Endothelial cell (in vitro differentiated cells): ENCODE results near the gene PIK3CA. TPM values are rescaled to one million over a fixed set of nuclear protein-coding genes. Genes with fewer than 3 reads are reported as not detected.
"Not testable (repeated sequence)": the region's sequence is repeated elsewhere in the genome, so short reads cannot be mapped to it uniquely, and the experiment has no call there.

ENCODE experiments used
- DNase-seq: peaks from one replicate; pipeline ENCODE4 v3.0.0; 2021; ENCODE audit warnings: low spot score
- H3K27ac Mint-ChIP-seq: one replicate; pipeline ENCODE4 v1.8.0; 2021; ENCODE audit warnings: mixed read lengths, inconsistent platforms; ENCODE audit not compliant: unreplicated experiment
- H3K27me3 Mint-ChIP-seq: one replicate; pipeline ENCODE4 v1.8.0; 2021; ENCODE audit warnings: mild to moderate bottlenecking, moderate library complexity, mixed read lengths, inconsistent platforms; ENCODE audit not compliant: unreplicated experiment
- H3K36me3 Mint-ChIP-seq: one replicate; pipeline ENCODE4 v1.8.0; 2021; ENCODE audit warnings: mild to moderate bottlenecking, low read depth, mixed read lengths, inconsistent platforms; ENCODE audit not compliant: unreplicated experiment
- H3K4me1 Mint-ChIP-seq: one replicate; pipeline ENCODE4 v1.8.0; 2021; ENCODE audit warnings: mild to moderate bottlenecking, mixed read lengths, inconsistent platforms; ENCODE audit not compliant: unreplicated experiment
- H3K4me3 Mint-ChIP-seq: one replicate; pipeline ENCODE4 v1.8.0; 2021; ENCODE audit warnings: mild to moderate bottlenecking, mixed read lengths, inconsistent platforms; ENCODE audit not compliant: unreplicated experiment
- H3K9me3 Mint-ChIP-seq: one replicate; pipeline ENCODE4 v1.8.0; 2021; ENCODE audit warnings: mixed read lengths, inconsistent platforms; ENCODE audit not compliant: unreplicated experiment
- total RNA-seq: library from RNA; stranded (reverse); fragmentation: NEBNext Ultra II Directional; extraction: Animal tissue kit (Norgen Biotek cat#: 25700); gene quantifications from one replicate; pipeline ENCODE4 v1.2.1, GENCODE V29; 2021; ENCODE audit not compliant: unreplicated experiment
- TF ChIP-seq, protein P1 (sequence below): fragments of 200-600 bp; sonication (generic); IDR thresholded peaks from one replicate; pipeline ENCODE4 v1.5.0; 2021; ENCODE audit warnings: antibody characterized with exemption; ENCODE audit not compliant: unreplicated experiment

The PIK3CA gene
- total RNA-seq, 1 donor from 2014 or later: 26.7 TPM

DNA sequence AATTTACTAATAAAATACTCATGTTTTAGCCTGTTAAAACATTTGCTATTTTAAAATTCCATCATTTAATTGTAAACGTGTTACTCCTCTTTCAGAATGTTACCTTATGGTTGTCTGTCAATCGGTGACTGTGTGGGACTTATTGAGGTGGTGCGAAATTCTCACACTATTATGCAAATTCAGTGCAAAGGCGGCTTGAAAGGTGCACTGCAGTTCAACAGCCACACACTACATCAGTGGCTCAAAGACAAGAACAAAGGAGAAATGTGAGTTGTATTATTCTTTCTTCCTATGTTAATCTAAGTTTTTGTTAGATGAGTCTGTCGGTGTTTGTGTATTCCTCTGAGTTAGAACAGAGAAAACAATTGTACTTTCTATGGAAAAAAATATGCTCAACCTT lies 81.0 kb downstream of the PIK3CA start:
- peaks cover 3% of the 10 kb centered on the region for H3K4me1 Mint-ChIP-seq
- TF ChIP-seq, protein P1, sequence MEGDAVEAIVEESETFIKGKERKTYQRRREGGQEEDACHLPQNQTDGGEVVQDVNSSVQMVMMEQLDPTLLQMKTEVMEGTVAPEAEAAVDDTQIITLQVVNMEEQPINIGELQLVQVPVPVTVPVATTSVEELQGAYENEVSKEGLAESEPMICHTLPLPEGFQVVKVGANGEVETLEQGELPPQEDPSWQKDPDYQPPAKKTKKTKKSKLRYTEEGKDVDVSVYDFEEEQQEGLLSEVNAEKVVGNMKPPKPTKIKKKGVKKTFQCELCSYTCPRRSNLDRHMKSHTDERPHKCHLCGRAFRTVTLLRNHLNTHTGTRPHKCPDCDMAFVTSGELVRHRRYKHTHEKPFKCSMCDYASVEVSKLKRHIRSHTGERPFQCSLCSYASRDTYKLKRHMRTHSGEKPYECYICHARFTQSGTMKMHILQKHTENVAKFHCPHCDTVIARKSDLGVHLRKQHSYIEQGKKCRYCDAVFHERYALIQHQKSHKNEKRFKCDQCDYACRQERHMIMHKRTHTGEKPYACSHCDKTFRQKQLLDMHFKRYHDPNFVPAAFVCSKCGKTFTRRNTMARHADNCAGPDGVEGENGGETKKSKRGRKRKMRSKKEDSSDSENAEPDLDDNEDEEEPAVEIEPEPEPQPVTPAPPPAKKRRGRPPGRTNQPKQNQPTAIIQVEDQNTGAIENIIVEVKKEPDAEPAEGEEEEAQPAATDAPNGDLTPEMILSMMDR: no peak
- no peaks in the 10 kb centered on the region for H3K9me3 Mint-ChIP-seq
- DNase-seq: no peak
- H3K27me3 Mint-ChIP-seq: peaks cover 3% of the 10 kb centered on the region
- H3K27ac Mint-ChIP-seq: no peak overlapping the region
- H3K4me3 Mint-ChIP-seq: no peak overlapping the region
- H3K36me3 Mint-ChIP-seq: peaks cover 15% of the 10 kb centered on the region

GRCh38 chr3:179233043-179233442 lies 84.9 kb downstream of the PIK3CA start:
- Mint-ChIP-seq H3K4me3 (no peak overlapping the region), H3K4me1 (no peaks in the 10 kb centered on the region), H3K36me3 (peaks cover 16% of the 10 kb centered on the region), H3K27me3 (no peaks in the 10 kb centered on the region), H3K27ac (no peak overlapping the region), H3K9me3 (no peaks in the 10 kb centered on the region)
- TF ChIP-seq, protein P1: no peak
- no peak for DNase-seq

- Mint-ChIP-seq H3K27ac (no peak overlapping the region), H3K4me1 (no peaks in the 10 kb centered on the region), H3K9me3 (no peaks in the 10 kb centered on the region), H3K36me3 (peaks cover 16% of the 10 kb centered on the region), H3K4me3 (no peak overlapping the region), H3K27me3 (no peaks in the 10 kb centered on the region)
- TF ChIP-seq, protein P1: no peak
- no peak for DNase-seq
These were observed 86.0 kb downstream of the PIK3CA start for GRCh38 chr3:179234199-179234598.

GRCh38 chr3:179236669-179237301 lies 88.6 kb downstream of the PIK3CA start:
- H3K27ac Mint-ChIP-seq: no peak overlapping the region
- no peak overlapping the region for H3K4me3 Mint-ChIP-seq
- H3K36me3 Mint-ChIP-seq: peaks cover 3% of the 10 kb centered on the region
- H3K27me3 Mint-ChIP-seq: no peaks in the 10 kb centered on the region
- TF ChIP-seq, protein P1: no peak
- no peak for DNase-seq
- H3K4me1 Mint-ChIP-seq: no peaks in the 10 kb centered on the region
- H3K9me3 Mint-ChIP-seq: no peaks in the 10 kb centered on the region

GRCh38 chr3:179240299-179240698 lies 92.1 kb downstream of the PIK3CA start:
- DNase-seq, H3K27ac Mint-ChIP-seq, H3K9me3 Mint-ChIP-seq, H3K27me3 Mint-ChIP-seq, H3K4me3 Mint-ChIP-seq, H3K4me1 Mint-ChIP-seq, H3K36me3 Mint-ChIP-seq: not testable (repeated sequence)

DNA sequence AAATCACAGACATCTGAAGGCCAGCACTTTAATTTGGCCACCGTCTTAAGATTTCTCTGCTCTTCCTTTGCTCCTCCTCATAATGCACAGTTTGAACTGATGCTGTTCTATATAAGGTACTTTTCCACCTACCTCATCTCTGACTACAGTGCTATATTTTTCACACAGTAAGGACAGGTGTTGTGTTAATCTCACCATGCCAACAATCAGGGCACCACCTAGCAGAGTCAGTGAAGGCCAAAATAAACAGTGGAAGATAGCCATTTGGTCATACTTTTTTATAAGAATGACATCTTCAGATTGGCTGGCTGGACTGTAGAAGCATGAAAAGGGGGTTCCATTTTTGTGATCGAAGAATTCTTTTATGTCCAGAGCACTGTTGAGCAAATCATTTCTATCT lies 94.7 kb downstream of the PIK3CA start:
- H3K9me3 Mint-ChIP-seq, H3K36me3 Mint-ChIP-seq, H3K27ac Mint-ChIP-seq, H3K27me3 Mint-ChIP-seq, H3K4me3 Mint-ChIP-seq, DNase-seq, H3K4me1 Mint-ChIP-seq: not testable (repeated sequence)
